Epithelial cell of esophagus (primary cell): Measurements from ENCODE around the gene ZBTB33.

Experiments
- DNase-seq: peaks from one replicate; pipeline ENCODE4 v3.0.0; 2010; ENCODE audit warnings: low read depth
- H3K4me3 ChIP-seq: 2 replicates; pipeline ENCODE4 v1.5.1; 2011; ENCODE audit warnings: mild to moderate bottlenecking, low read length, control low read depth
- CTCF ChIP-seq: IDR thresholded peaks from 2 replicates; pipeline ENCODE4 v1.5.1; 2011; ENCODE audit warnings: low read depth, mild to moderate bottlenecking, low read length, control low read depth, inconsistent platforms; ENCODE audit not compliant: insufficient read depth; ENCODE audit errors: missing control alignments

ZBTB33 gene

GRCh38 chrX:120244395-120244734, 6.2 kb upstream of the ZBTB33 start:
- peak overlapping the region; percentile 66 for H3K4me3 ChIP-seq
- no peak for DNase-seq
- TF ChIP-seq CTCF, result no peak

GRCh38 chrX:120244735-120245498, 5.7 kb upstream of the ZBTB33 start:
- peak; percentile 76 for DNase-seq
- H3K4me3 ChIP-seq, result peak overlapping the region; percentile 66
- TF ChIP-seq CTCF, result no peak

- H3K4me3 ChIP-seq, result peak overlapping the region; percentile 75
- TF ChIP-seq CTCF, result no peak
- DNase-seq, result peak; percentile 15
Measured at GRCh38 chrX:120251471-120252011, 929 bp downstream of the ZBTB33 start.

GRCh38 chrX:120253784-120254183, 3.2 kb downstream of the ZBTB33 start:
- TF ChIP-seq CTCF, result no peak
- DNase-seq, result no peak
- no peak overlapping the region for H3K4me3 ChIP-seq

- no peak overlapping the region for H3K4me3 ChIP-seq
- DNase-seq, result peak; percentile 88
- no peak for TF ChIP-seq CTCF
Measured at GRCh38 chrX:120260369-120260768, 9.8 kb downstream of the ZBTB33 start.

- no peak overlapping the region for H3K4me3 ChIP-seq
- no peak for TF ChIP-seq CTCF
Measured at GRCh38 chrX:120262859-120263708, 12.5 kb downstream of the ZBTB33 start.

More at GRCh38 chrX:120262859-120263708, 12.5 kb downstream of the ZBTB33 start:
- DNase-seq, result no peak
